SK-N-SH (cell line): ENCODE data around the gene CPNE4.

Experiments
- EP300 ChIP-seq, 2 experiments: IDR thresholded peaks; 2 replicates each; pipeline versions ENCODE4 v1.4.0 to v1.6.1; 2012; ENCODE audit warnings: borderline replicate concordance in 1 of 2, low read depth in 1 of 2, low read length in 1 of 2
- NRF1 ChIP-seq: IDR thresholded peaks from 2 replicates; pipeline ENCODE4 v1.6.1; 2012; ENCODE audit warnings: low read depth, mild to moderate bottlenecking, low read length
- POLR2AphosphoS5 ChIP-seq: IDR thresholded peaks from 2 replicates; pipeline ENCODE4 v1.6.1; 2012; ENCODE audit warnings: low read depth, low read length
- TF ChIP-seq, protein P1 (sequence below): IDR thresholded peaks from 2 replicates; pipeline ENCODE4 v1.4.0; 2012; ENCODE audit warnings: low read depth
- TF ChIP-seq, protein P2 (sequence below): fragments of 150-350 bp; IDR thresholded peaks from 2 replicates; pipeline ENCODE4 v1.6.1; 2016; ENCODE audit warnings: mild to moderate bottlenecking, low read depth, low read length

DNA sequence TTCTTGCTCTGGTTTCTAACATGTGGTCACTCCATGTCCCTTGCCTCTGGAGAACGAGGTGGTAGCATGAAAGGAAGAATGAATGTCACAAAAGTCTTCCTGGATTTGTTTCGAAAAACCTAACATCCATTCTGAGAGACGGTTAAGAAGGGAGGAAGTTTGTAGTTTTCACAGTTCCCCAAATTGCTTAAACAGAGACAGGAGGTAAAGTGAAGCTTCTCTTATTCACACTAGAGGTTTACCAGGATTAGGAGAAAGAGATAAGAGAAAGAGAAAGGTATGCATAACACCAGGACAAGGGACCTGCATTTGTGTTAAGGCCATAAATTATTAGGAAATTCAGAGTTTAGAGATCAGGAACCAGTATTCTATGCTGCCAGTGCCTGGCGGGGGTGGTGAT, 228.1 kb downstream of the CPNE4 start:
- no peak for TF ChIP-seq POLR2AphosphoS5
- TF ChIP-seq, protein P1, sequence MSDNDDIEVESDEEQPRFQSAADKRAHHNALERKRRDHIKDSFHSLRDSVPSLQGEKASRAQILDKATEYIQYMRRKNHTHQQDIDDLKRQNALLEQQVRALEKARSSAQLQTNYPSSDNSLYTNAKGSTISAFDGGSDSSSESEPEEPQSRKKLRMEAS: no peak
- TF ChIP-seq, protein P2, sequence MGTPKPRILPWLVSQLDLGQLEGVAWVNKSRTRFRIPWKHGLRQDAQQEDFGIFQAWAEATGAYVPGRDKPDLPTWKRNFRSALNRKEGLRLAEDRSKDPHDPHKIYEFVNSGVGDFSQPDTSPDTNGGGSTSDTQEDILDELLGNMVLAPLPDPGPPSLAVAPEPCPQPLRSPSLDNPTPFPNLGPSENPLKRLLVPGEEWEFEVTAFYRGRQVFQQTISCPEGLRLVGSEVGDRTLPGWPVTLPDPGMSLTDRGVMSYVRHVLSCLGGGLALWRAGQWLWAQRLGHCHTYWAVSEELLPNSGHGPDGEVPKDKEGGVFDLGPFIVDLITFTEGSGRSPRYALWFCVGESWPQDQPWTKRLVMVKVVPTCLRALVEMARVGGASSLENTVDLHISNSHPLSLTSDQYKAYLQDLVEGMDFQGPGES: no peak
- TF ChIP-seq EP300 (IDR thresholded peaks at IDR 0.05; ENCODE audit: borderline replicate concordance in 1 of 2, low read depth in 1 of 2, low read length in 1 of 2): no peak
- TF ChIP-seq NRF1: no peak
